HUES6 (cell line): ENCODE results near the gene CLDN4.

Experiments
- H3K27ac ChIP-seq: 2 replicates; pipeline ENCODE4 v1.7.0; 2013; ENCODE audit warnings: low read depth, mild to moderate bottlenecking, low read length, inconsistent platforms
- H3K27me3 ChIP-seq: 2 replicates; pipeline ENCODE4 v1.6.1; 2013; ENCODE audit warnings: low read length; ENCODE audit not compliant: control insufficient read depth, insufficient read depth
- H3K36me3 ChIP-seq: 2 replicates; pipeline ENCODE4 v1.6.1; 2013; ENCODE audit warnings: low read length; ENCODE audit not compliant: control insufficient read depth, insufficient read depth
- H3K4me1 ChIP-seq: 2 replicates; pipeline ENCODE4 v1.6.1; 2013; ENCODE audit warnings: low read length; ENCODE audit not compliant: control insufficient read depth, insufficient read depth
- H3K4me3 ChIP-seq: 2 replicates; pipeline ENCODE4 v1.5.1; 2013; ENCODE audit warnings: low read depth, low read length
- H3K9ac ChIP-seq: one replicate; pipeline ENCODE4 v1.6.1; 2013; ENCODE audit warnings: mild to moderate bottlenecking, low read length
- H3K9me3 ChIP-seq: 2 replicates; pipeline ENCODE4 v1.6.1; 2013; ENCODE audit warnings: low read depth, low read length; ENCODE audit not compliant: control insufficient read depth, insufficient read depth

CLDN4 gene

DNA sequence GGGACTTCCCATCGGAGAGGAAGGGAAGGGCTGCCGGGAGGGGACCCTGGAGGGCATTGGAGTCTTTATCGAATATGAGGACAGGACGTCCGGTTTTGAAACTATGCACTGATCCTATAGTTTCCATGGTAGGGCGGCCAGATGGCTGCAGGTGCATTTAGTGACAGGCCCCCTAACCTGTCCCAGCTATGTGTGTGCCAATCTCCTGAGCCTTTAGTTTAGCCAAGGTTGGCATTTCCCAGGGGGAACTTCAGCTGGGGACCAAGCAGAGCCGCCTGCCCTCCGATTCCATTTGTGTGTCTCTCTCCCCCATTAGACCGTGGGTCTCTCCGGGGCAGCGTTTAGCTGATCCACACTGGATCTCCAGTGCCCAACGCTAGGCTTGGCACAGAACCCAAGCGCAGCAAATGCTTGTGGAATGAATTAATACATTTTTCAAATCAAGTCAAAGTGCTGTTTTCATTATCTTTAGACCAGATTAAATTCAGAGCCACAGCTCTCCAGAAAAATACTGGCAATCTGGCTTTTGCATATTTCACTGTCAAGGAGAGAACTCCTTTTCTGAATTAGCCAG lies 50.0 kb downstream of the CLDN4 start:
- no peak overlapping the region for H3K4me3 ChIP-seq
- H3K27me3 ChIP-seq = peaks cover 3% of the 10 kb centered on the region; the same call in 1 of the 2 replicates

DNA sequence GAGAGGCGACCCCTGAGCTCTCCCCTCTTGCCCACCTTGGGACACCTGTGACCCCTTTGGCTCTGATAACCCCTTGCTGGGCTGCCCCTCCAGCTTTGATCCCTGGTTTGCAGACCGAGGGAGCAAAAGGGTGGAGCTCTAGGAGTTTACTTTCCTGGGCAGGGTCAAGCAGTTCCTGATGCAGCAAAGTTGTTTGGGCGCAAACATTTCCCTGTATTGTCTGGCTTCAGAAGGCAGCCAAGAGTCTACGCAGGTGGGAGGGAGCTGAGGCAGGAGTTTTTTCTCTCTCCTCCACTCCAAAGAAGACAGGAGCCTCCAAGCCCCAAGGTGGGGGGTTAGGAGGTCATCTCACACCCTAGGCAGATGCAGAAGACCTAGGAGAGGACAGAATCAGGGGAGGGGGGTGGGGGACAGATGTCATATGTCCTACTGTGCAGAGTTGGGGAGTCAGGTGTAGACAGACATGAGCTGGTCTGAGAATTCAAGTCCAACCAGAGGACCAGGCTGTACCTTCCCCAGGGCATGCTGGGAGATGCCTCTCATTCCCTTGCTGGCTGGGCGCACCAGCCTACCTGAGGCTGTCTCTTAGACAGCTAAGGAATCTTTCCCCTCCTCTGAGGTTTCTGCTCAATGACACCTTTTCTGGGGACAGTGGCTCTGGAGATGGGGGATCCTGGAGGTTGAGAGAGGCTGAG lies 50.7 kb downstream of the CLDN4 start:
- H3K27ac ChIP-seq = no peak overlapping the region
- H3K9me3 ChIP-seq = no peaks in the 10 kb centered on the region
- H3K36me3 ChIP-seq = no peaks in the 10 kb centered on the region
- no peak overlapping the region for H3K4me3 ChIP-seq
- H3K9ac ChIP-seq = no peak overlapping the region
- H3K4me1 ChIP-seq = peaks cover 14% of the 10 kb centered on the region; the same call in 1 of the 2 replicates
- H3K27me3 ChIP-seq = peaks cover 3% of the 10 kb centered on the region; the same call in 1 of the 2 replicates

More for the DNA sequence above, 50.0 kb downstream of the CLDN4 start:
- H3K9ac ChIP-seq = no peak overlapping the region
- H3K36me3 ChIP-seq = no peaks in the 10 kb centered on the region
- peaks cover 9% of the 10 kb centered on the region; the same call in 1 of the 2 replicates for H3K4me1 ChIP-seq
- H3K27ac ChIP-seq = no peak overlapping the region
- H3K9me3 ChIP-seq = no peaks in the 10 kb centered on the region

- Histone ChIP-seq H3K9ac (no peak overlapping the region), H3K4me3 (no peak overlapping the region), H3K27ac (no peak overlapping the region), H3K36me3 (no peaks in the 10 kb centered on the region), H3K9me3 (no peaks in the 10 kb centered on the region), H3K4me1 (peaks cover 20% of the 10 kb centered on the region; the same call in 1 of the 2 replicates), H3K27me3 (peaks cover 3% of the 10 kb centered on the region; the same call in 1 of the 2 replicates)
Observed at GRCh38 chr7:73882047-73882402, 51.2 kb downstream of the CLDN4 start.
